Peyer's patch (tissue), 4 donors: ENCODE data around the gene TAS2R7. TPM values are rescaled to one million over a fixed set of nuclear protein-coding genes. Genes with fewer than 3 reads are reported as not detected.

ENCODE experiments used
- DNase-seq, 3 donors: peaks; one replicate each; pipeline ENCODE4 v3.0.0-alpha.2; 2017 to 2019
- H3K27ac ChIP-seq, 4 donors: fragments of 200-600 bp; sonication (generic); one replicate each; pipeline ENCODE4 v1.5.1; 2016 to 2019
- H3K27me3 ChIP-seq, 2 donors: fragments of 200-600 bp; sonication (generic); one replicate each; pipeline ENCODE4 v1.5.1; 2019
- H3K36me3 ChIP-seq, 3 donors: fragments of 200-600 bp; sonication (generic); one replicate each; pipeline ENCODE4 v1.5.1; 2016 to 2019
- H3K4me1 ChIP-seq, 4 donors: fragments of 200-600 bp; sonication (generic); one replicate each; pipeline ENCODE4 v1.5.1; 2016 to 2019
- H3K4me3 ChIP-seq, 4 donors: fragments of 200-600 bp; sonication (generic); 1 replicate in 3 of 4; 2 replicates in 1 of 4; pipeline ENCODE4 v1.5.1; 2016 to 2019; ENCODE audit warnings: mild to moderate bottlenecking in 1 of 4
- H3K9me3 ChIP-seq, 4 donors: fragments of 200-600 bp; sonication (generic); one replicate each; pipeline ENCODE4 v1.5.1; 2016 to 2019; ENCODE audit warnings: mild to moderate bottlenecking in 1 of 4
- POLR2A ChIP-seq, 2 donors: fragments of 450-650 bp; IDR thresholded peaks; one replicate each; pipeline ENCODE4 v1.5.1; 2017; ENCODE audit warnings: antibody characterized with exemption in 2 of 2, mild to moderate bottlenecking in 2 of 2, moderate library complexity in 2 of 2
- total RNA-seq, 4 donors: library from RNA; depleted of rRNA; stranded (reverse); fragments of >200 nt; gene quantifications; one replicate each; pipeline ENCODE4 v1.1.0, GENCODE V29; 2016
- TF ChIP-seq, protein P1 (sequence below), 6 experiments: fragments of 450-650 bp in 4 of 6; fragments of 200-600 bp in 2 of 6; sonication (generic) in 1 of 6; IDR thresholded peaks; one replicate each; pipeline ENCODE4 v1.5.1; 2017 to 2019; ENCODE audit warnings: antibody characterized with exemption in 6 of 6, mild to moderate bottlenecking in 3 of 6, moderate library complexity in 1 of 6

The TAS2R7 gene
- total RNA-seq, 4 donors from 2014 or later: not detected

DNA sequence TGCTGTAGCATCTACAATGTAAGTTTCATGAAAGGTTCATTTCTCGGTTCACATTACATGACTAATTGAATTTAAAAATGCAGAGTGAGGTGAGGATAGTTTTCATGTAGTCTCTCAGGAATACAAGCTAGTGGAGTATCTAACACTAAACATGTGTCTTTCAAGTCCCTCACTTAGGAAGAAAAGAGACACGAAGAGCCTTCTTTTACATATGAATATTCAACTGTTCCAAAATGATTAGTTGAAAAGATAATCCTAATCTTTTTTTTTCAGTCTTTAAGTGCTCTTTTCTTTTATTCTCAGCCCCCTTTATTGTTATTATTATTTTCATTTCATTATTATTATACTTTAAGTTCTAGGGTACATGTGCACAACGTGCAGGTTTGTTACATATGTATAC, 36.0 kb upstream of the TAS2R7 start:
- H3K4me1 ChIP-seq: no peaks in the 10 kb centered on the region
- no peaks in the 10 kb centered on the region for H3K36me3 ChIP-seq
- no peaks in the 10 kb centered on the region for H3K9me3 ChIP-seq
- no peak overlapping the region for H3K4me3 ChIP-seq
- H3K27ac ChIP-seq: no peak overlapping the region
- H3K27me3 ChIP-seq: no peaks in the 10 kb centered on the region
- TF ChIP-seq, protein P1, sequence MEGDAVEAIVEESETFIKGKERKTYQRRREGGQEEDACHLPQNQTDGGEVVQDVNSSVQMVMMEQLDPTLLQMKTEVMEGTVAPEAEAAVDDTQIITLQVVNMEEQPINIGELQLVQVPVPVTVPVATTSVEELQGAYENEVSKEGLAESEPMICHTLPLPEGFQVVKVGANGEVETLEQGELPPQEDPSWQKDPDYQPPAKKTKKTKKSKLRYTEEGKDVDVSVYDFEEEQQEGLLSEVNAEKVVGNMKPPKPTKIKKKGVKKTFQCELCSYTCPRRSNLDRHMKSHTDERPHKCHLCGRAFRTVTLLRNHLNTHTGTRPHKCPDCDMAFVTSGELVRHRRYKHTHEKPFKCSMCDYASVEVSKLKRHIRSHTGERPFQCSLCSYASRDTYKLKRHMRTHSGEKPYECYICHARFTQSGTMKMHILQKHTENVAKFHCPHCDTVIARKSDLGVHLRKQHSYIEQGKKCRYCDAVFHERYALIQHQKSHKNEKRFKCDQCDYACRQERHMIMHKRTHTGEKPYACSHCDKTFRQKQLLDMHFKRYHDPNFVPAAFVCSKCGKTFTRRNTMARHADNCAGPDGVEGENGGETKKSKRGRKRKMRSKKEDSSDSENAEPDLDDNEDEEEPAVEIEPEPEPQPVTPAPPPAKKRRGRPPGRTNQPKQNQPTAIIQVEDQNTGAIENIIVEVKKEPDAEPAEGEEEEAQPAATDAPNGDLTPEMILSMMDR (IDR thresholded peaks at IDR 0.05): no peak
- TF ChIP-seq POLR2A (IDR thresholded peaks at IDR 0.05): no peak
- DNase-seq: no peak

DNA sequence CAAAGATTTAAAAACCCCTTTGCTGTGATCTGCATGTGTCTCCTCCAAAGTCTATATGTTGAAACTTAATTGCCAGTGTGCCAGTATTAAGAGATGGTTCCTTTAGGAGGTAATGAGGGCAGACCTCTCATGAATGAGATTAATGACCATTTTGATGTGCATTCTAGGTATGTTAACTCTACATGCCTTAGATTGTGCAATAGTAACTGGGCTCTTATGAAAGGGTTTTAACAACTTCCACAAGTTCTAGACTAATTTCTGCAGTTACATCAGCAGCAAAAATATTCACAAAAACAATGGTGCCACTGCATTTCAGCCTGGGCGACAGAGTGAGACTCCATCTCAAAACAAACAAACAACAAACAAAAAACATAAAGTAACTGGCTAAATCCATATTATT, 27.6 kb upstream of the TAS2R7 start:
- no peak for DNase-seq
- Histone ChIP-seq H3K27ac (no peak overlapping the region), H3K27me3 (no peaks in the 10 kb centered on the region), H3K9me3 (no peaks in the 10 kb centered on the region), H3K4me1 (no peaks in the 10 kb centered on the region), H3K36me3 (no peaks in the 10 kb centered on the region), H3K4me3 (no peak overlapping the region)
- no peak for TF ChIP-seq POLR2A (IDR thresholded peaks at IDR 0.05)
- TF ChIP-seq, protein P1 (IDR thresholded peaks at IDR 0.05): no peak

DNA sequence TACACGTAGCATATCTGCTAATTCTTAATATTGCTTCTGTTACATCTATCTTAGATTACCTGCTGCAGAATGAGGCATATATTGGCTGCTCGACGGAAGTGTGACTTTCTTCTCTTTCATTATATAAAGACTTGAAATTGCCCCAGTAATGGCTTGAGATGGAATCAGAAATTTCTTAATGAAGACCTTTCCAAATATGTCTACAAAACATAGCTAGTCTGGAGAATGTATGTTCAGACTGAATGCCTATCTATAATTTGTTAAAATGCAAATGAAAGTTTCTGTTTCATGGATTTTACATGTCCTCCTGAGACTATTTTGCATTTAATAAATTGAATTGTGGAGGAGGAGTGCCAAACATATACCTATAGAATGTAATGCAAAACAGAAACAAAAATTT, 23.8 kb upstream of the TAS2R7 start, which contains the start of gene TAS2R10:
Gene TAS2R10, minus strand, starts transcription at position 101 of the 400 bp plus-strand sequence. Its CDS starts 89 bp downstream, at position 12.
- Histone ChIP-seq H3K27me3 (no peaks in the 10 kb centered on the region), H3K4me3 (no peak within 1 kb of the TSS), H3K27ac (no peak within 1 kb of the TSS), H3K4me1 (no peaks in the 10 kb centered on the region), H3K9me3 (no peaks in the 10 kb centered on the region), H3K36me3 (no peaks in the 10 kb centered on the region)
- DNase-seq: no peak
- TF ChIP-seq POLR2A (IDR thresholded peaks at IDR 0.05): no peak
- TF ChIP-seq, protein P1 (IDR thresholded peaks at IDR 0.05): no peak

DNA sequence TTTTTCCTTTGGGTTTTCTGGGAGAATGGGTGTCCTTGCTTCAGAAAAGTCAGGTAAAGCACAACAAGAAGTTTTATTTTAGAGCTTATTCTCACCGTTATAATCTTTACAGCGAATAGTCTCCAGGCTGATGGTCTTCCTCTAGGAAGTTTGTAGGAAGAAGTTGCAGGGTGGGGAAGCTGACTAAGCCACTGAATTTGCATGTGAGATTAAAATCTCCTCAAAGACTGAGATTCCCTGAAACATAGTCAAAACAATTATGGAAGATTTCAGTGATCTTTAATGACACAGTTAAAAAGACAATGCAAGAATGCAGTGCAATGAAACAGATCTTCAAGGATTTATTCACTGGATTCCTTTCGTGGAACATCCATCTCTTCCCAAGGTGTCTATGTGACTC, 22.5 kb upstream of the TAS2R7 start:
- no peak overlapping the region for H3K27ac ChIP-seq
- no peak overlapping the region for H3K4me3 ChIP-seq
- no peaks in the 10 kb centered on the region for H3K36me3 ChIP-seq
- TF ChIP-seq, protein P1 (IDR thresholded peaks at IDR 0.05): no peak
- TF ChIP-seq POLR2A (IDR thresholded peaks at IDR 0.05): no peak
- H3K9me3 ChIP-seq: no peaks in the 10 kb centered on the region
- no peaks in the 10 kb centered on the region for H3K4me1 ChIP-seq
- no peaks in the 10 kb centered on the region for H3K27me3 ChIP-seq
- no peak for DNase-seq

DNA sequence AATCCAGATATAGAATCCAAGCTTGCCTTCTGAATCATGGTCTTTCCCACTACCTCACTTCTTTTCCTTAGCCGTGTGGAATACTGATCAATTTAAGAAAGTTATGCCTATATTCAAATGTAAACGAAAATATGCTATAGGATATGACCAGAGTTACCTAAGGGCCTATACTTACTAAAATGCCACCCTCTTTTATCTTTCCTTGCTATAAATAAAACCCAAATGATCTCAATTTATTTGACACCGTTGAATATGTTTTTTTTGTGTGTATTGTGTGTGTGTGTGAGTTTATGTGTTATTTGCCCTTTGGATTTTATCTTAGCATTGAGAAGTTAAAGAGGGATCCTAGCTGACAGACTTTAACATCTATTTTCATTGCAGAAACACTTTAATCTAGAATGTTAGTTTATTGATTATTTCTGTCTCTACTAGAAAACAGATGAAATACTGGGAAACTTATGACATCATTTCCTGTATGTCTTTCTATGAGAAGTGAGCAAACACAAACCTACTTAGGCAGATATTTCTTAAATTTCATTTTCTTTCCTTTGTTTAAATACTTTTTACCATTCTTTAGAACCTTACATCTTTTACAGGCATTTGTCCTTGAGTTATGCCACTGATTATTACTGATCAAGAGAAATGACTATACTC, 9.6 kb upstream of the TAS2R7 start:
- no peak for DNase-seq
- H3K4me1 ChIP-seq: no peaks in the 10 kb centered on the region
- H3K4me3 ChIP-seq: no peak overlapping the region
- H3K27ac ChIP-seq: no peak overlapping the region
- H3K36me3 ChIP-seq: no peaks in the 10 kb centered on the region
- no peaks in the 10 kb centered on the region for H3K9me3 ChIP-seq
- TF ChIP-seq, protein P1 (IDR thresholded peaks at IDR 0.05): no peak
- TF ChIP-seq POLR2A (IDR thresholded peaks at IDR 0.05): no peak
- H3K27me3 ChIP-seq: no peaks in the 10 kb centered on the region
